GM23248 (cell line): ENCODE data around the gene PHLDB1. TPM values are rescaled to one million over a fixed set of nuclear protein-coding genes. Genes with fewer than 3 reads are reported as not detected.

Experiments
- DNase-seq: peaks from one replicate; pipeline ENCODE4 v3.0.0-alpha.2; 2015
- H2AFZ ChIP-seq: fragments of 200-600 bp; sonication (generic); 2 replicates; pipeline ENCODE4 v1.6.1; 2016; ENCODE audit warnings: antibody characterized with exemption
- H3F3A ChIP-seq: fragments of 200-600 bp; sonication (generic); 2 replicates; pipeline ENCODE4 v1.6.1; 2016; ENCODE audit warnings: mild to moderate bottlenecking, antibody characterized with exemption, mixed run types; ENCODE audit not compliant: insufficient read depth
- H3K27ac ChIP-seq: fragments of 200-600 bp; sonication (generic); 2 replicates; pipeline ENCODE4 v1.5.1; 2016; ENCODE audit warnings: mild to moderate bottlenecking
- H3K27me3 ChIP-seq: fragments of 200-600 bp; sonication (generic); replicated peaks from 2 replicates; pipeline ENCODE4 v1.6.1; 2016; ENCODE audit warnings: mild to moderate bottlenecking; ENCODE audit not compliant: insufficient read depth
- H3K36me3 ChIP-seq: fragments of 200-600 bp; sonication (generic); 2 replicates; pipeline ENCODE4 v1.6.1; 2016; ENCODE audit warnings: low read depth, mild to moderate bottlenecking
- H3K4me1 ChIP-seq: fragments of 200-600 bp; sonication (generic); 2 replicates; pipeline ENCODE4 v1.6.1; 2016; ENCODE audit warnings: mild to moderate bottlenecking; ENCODE audit not compliant: insufficient read depth
- H3K4me2 ChIP-seq: fragments of 200-600 bp; sonication (generic); one replicate; pipeline ENCODE4 v1.6.1; 2016; ENCODE audit warnings: mild to moderate bottlenecking; ENCODE audit not compliant: unreplicated experiment
- H3K4me3 ChIP-seq: fragments of 200-600 bp; sonication (generic); 2 replicates; pipeline ENCODE4 v1.5.1; 2016; ENCODE audit warnings: mild to moderate bottlenecking
- H3K79me2 ChIP-seq: fragments of 200-600 bp; sonication (generic); 2 replicates; pipeline ENCODE4 v1.6.1; 2016; ENCODE audit warnings: mild to moderate bottlenecking; ENCODE audit not compliant: insufficient read depth
- H3K9ac ChIP-seq: fragments of 200-600 bp; sonication (generic); 2 replicates; pipeline ENCODE4 v1.6.1; 2016; ENCODE audit warnings: mild to moderate bottlenecking
- H3K9me2 ChIP-seq: fragments of 200-600 bp; sonication (generic); 2 replicates; pipeline ENCODE4 v1.6.1; 2016; ENCODE audit warnings: mixed run types, mild to moderate bottlenecking, moderate library complexity; ENCODE audit not compliant: insufficient read depth
- H3K9me3 ChIP-seq: fragments of 200-600 bp; sonication (generic); one replicate; pipeline ENCODE4 v1.6.1; 2017; ENCODE audit warnings: low read depth
- H4K20me1 ChIP-seq: fragments of 200-600 bp; sonication (generic); 2 replicates; pipeline ENCODE4 v1.6.0; 2016; ENCODE audit not compliant: insufficient read depth
- EZH2 ChIP-seq: fragments of 200-600 bp; sonication (generic); IDR thresholded peaks from 2 replicates; pipeline ENCODE4 v1.6.1; 2018; ENCODE audit warnings: antibody characterized with exemption, mild to moderate bottlenecking; ENCODE audit not compliant: insufficient read depth, poor library complexity, severe bottlenecking
- EZH2phosphoT487 ChIP-seq: fragments of 200-600 bp; sonication (generic); IDR thresholded peaks from 2 replicates; pipeline ENCODE4 v1.6.1; 2018; ENCODE audit warnings: antibody characterized with exemption, moderate library complexity, mild to moderate bottlenecking, low read depth; ENCODE audit not compliant: insufficient read depth
- WGBS, 2 experiments: methylation state at CpG; one replicate each; pipeline ENCODE4 v1.1.6; 2015 to 2017; ENCODE audit warnings: low lambda C conversion rate in 2 of 2, low coverage in 1 of 2; ENCODE audit errors: missing lambda C conversion rate in 2 of 2; 5-methylcytosine and 5-hydroxymethylcytosine counted together
- in situ Hi-C: fragments of 300-500 bp; cut with MboI; formaldehyde crosslinking; loops from 2 replicates; pipeline ENCODE4 v1.15.0; 2020
- polyA plus RNA-seq: library from polyadenylated mRNA; unstranded; fragments of >200 nt; fragmentation: Nextera tagmentation; extraction: Ambion mirVana; gene quantifications from 2 replicates; pipeline ENCODE4 v1.2.1, GENCODE V29; 2016
- total RNA-seq: library from RNA; depleted of rRNA; stranded (reverse); fragments of >200 nt; shearing (Covaris generic); gene quantifications from 2 replicates; pipeline ENCODE4 v1.2.3, GENCODE V29; 2014

PHLDB1 gene
- total and polyA plus RNA-seq, 2 experiments from 2014 or later = 91.7 to 102 TPM

GRCh38 chr11:118606157-118606843, 1.1 kb upstream of the PHLDB1 start:
- H3K27ac ChIP-seq = peak overlapping the region; percentile 95
- no peaks in the 10 kb centered on the region for H3K9me3 ChIP-seq
- peaks cover 18% of the 10 kb centered on the region for H3K36me3 ChIP-seq
- H3K4me3 ChIP-seq = no peak overlapping the region
- in situ Hi-C loops = no loop called here
- peaks cover 41% of the 10 kb centered on the region for H3K4me1 ChIP-seq
- H2AFZ ChIP-seq = no peak overlapping the region
- H3K79me2 ChIP-seq = peaks cover 36% of the 10 kb centered on the region
- no peaks in the 10 kb centered on the region for H3K9me2 ChIP-seq
- no peak for TF ChIP-seq EZH2phosphoT487
- TF ChIP-seq EZH2 = no peak
- no peaks in the 10 kb centered on the region for H4K20me1 ChIP-seq
- peaks cover 56% of the 10 kb centered on the region for H3F3A ChIP-seq
- peak overlapping the region; percentile 83 for H3K4me2 ChIP-seq
- peak overlapping the region; percentile 80 for H3K9ac ChIP-seq
- DNase-seq = no peak
- WGBS, 2 experiments = 43 to 45% methylated on average over 7 of the region's 7 CpGs
- H3K27me3 ChIP-seq = no peaks in the 10 kb centered on the region

- Histone ChIP-seq H3K27ac (peak overlapping the region; percentile 95), H3K4me1 (peaks cover 45% of the 10 kb centered on the region), H3K9ac (peak overlapping the region; percentile 80), H3K4me3 (no peak overlapping the region), H3K36me3 (peaks cover 12% of the 10 kb centered on the region), H4K20me1 (no peaks in the 10 kb centered on the region), H2AFZ (no peak overlapping the region), H3K9me3 (no peaks in the 10 kb centered on the region), H3K9me2 (no peaks in the 10 kb centered on the region), H3F3A (peaks cover 56% of the 10 kb centered on the region), H3K4me2 (no peak overlapping the region), H3K79me2 (peaks cover 36% of the 10 kb centered on the region), H3K27me3 (no peaks in the 10 kb centered on the region)
- in situ Hi-C loops = no loop called here
- TF ChIP-seq EZH2 = no peak
- no peak for TF ChIP-seq EZH2phosphoT487
- DNase-seq = no peak
- 46 to 48% methylated on average over 7 of the region's 7 CpGs for WGBS, 2 experiments
These were observed 579 bp upstream of the PHLDB1 start for GRCh38 chr11:118606844-118607228.

- H2AFZ ChIP-seq = no peak overlapping the region
- peak overlapping the region; percentile 99 for H3K9ac ChIP-seq
- peaks cover 49% of the 10 kb centered on the region for H3K79me2 ChIP-seq
- in situ Hi-C loops = no loop called here
- no peaks in the 10 kb centered on the region for H3K9me3 ChIP-seq
- no peak for TF ChIP-seq EZH2phosphoT487
- no peak for TF ChIP-seq EZH2
- no peaks in the 10 kb centered on the region for H4K20me1 ChIP-seq
- peak overlapping the region; percentile 98 for H3K27ac ChIP-seq
- peaks cover 53% of the 10 kb centered on the region for H3F3A ChIP-seq
- H3K27me3 ChIP-seq = no peaks in the 10 kb centered on the region
- peaks cover 60% of the 10 kb centered on the region for H3K4me1 ChIP-seq
- WGBS, 2 experiments = 5 to 6% methylated on average over 52 to 68 of the region's 69 CpGs
- peak overlapping the region; percentile 81 for H3K4me3 ChIP-seq
- H3K4me2 ChIP-seq = peak overlapping the region; percentile 90
- peak; percentile 97 for DNase-seq
- no peaks in the 10 kb centered on the region for H3K9me2 ChIP-seq
- no peaks in the 10 kb centered on the region for H3K36me3 ChIP-seq
These were observed 1.2 kb downstream of the PHLDB1 start for GRCh38 chr11:118608360-118609227.

GRCh38 chr11:118609380-118610224, 2.2 kb downstream of the PHLDB1 start:
- 4% methylated on average over 38 to 57 of the region's 57 CpGs for WGBS, 2 experiments
- Histone ChIP-seq H3K27me3 (no peaks in the 10 kb centered on the region), H3K27ac (peak overlapping the region; percentile 98), H3F3A (peaks cover 43% of the 10 kb centered on the region), H3K9me2 (no peaks in the 10 kb centered on the region), H3K4me2 (peak overlapping the region; percentile 90), H3K36me3 (no peaks in the 10 kb centered on the region), H3K9me3 (no peaks in the 10 kb centered on the region), H3K4me3 (peak overlapping the region; percentile 81), H4K20me1 (no peaks in the 10 kb centered on the region), H2AFZ (no peak overlapping the region), H3K79me2 (peaks cover 59% of the 10 kb centered on the region), H3K9ac (peak overlapping the region; percentile 99), H3K4me1 (peaks cover 50% of the 10 kb centered on the region)
- TF ChIP-seq EZH2 (no peak), EZH2phosphoT487 (no peak)
- DNase-seq = peak; percentile 81
- in situ Hi-C loops = no loop called here
